Epidermal melanocyte (primary cell): ENCODE results near the gene FUS.
"Not testable (repeated sequence)": the region's sequence is repeated elsewhere in the genome, so short reads cannot be mapped to it uniquely, and the experiment has no call there.

Experiments
- DNase-seq: peaks from one replicate; pipeline ENCODE4 v3.0.0; 2011; ENCODE audit warnings: low spot score; ENCODE audit not compliant: insufficient read length

The FUS gene

GRCh38 chr16:31143694-31144148, 36.2 kb upstream of the FUS start:
- no peak for DNase-seq

- DNase-seq = not testable (repeated sequence)
Measured at GRCh38 chr16:31144418-31144817, 35.5 kb upstream of the FUS start.

- DNase-seq = no peak
Measured at GRCh38 chr16:31145398-31145990, 34.4 kb upstream of the FUS start.

GRCh38 chr16:31147574-31147973, 32.4 kb upstream of the FUS start:
- DNase-seq = no peak

GRCh38 chr16:31148281-31148728, 31.6 kb upstream of the FUS start:
- DNase-seq = no peak

GRCh38 chr16:31148896-31149295, 31.0 kb upstream of the FUS start:
- no peak for DNase-seq

GRCh38 chr16:31149332-31149731, 30.6 kb upstream of the FUS start:
- DNase-seq = no peak

- DNase-seq = no peak
Measured at GRCh38 chr16:31149894-31150890, 29.7 kb upstream of the FUS start, which contains the start of gene PRSS36. Gene PRSS36, minus strand, starts transcription at chr16:31150066. Its CDS starts 31 bp downstream, at chr16:31150035.

- not testable (repeated sequence) for DNase-seq
Measured at GRCh38 chr16:31150976-31151375, 29.0 kb upstream of the FUS start.

GRCh38 chr16:31157136-31157535, 22.8 kb upstream of the FUS start:
- no peak for DNase-seq

GRCh38 chr16:31167315-31167714, 12.6 kb upstream of the FUS start:
- DNase-seq = no peak

GRCh38 chr16:31168848-31169247, 11.1 kb upstream of the FUS start:
- no peak for DNase-seq

- DNase-seq = not testable (repeated sequence)
Measured at GRCh38 chr16:31170048-31170447, 9.9 kb upstream of the FUS start.

GRCh38 chr16:31177136-31177535, 2.8 kb upstream of the FUS start:
- no peak for DNase-seq

GRCh38 chr16:31179219-31179746, 656 bp upstream of the FUS start:
- no peak for DNase-seq

GRCh38 chr16:31181102-31181830, 1.3 kb downstream of the FUS start:
- no peak for DNase-seq

GRCh38 chr16:31182391-31182790, 2.5 kb downstream of the FUS start:
- no peak for DNase-seq

- DNase-seq = no peak
Measured at GRCh38 chr16:31183432-31184428, 3.8 kb downstream of the FUS start.

- no peak for DNase-seq
Measured at GRCh38 chr16:31184888-31185287, 4.9 kb downstream of the FUS start.

GRCh38 chr16:31185339-31185738, 5.4 kb downstream of the FUS start:
- no peak for DNase-seq
